Progenitor cell of endocrine pancreas (in vitro differentiated cells): ENCODE results near the gene NCS1. TPM values are rescaled to one million over a fixed set of nuclear protein-coding genes. Genes with fewer than 3 reads are reported as not detected.

Experiments used
- DNase-seq: peaks from one replicate; pipeline ENCODE4 v3.0.0; 2021; ENCODE audit warnings: low spot score; ENCODE audit not compliant: unreplicated experiment
- H3K27ac Mint-ChIP-seq: 2 replicates; pipeline ENCODE4 v1.8.0; 2021; ENCODE audit warnings: mild to moderate bottlenecking, moderate library complexity, mixed read lengths
- H3K27me3 Mint-ChIP-seq: 2 replicates; pipeline ENCODE4 v1.8.0; 2021; ENCODE audit warnings: mixed read lengths
- H3K36me3 Mint-ChIP-seq: 2 replicates; pipeline ENCODE4 v1.8.0; 2022; ENCODE audit warnings: mixed read lengths; ENCODE audit not compliant: insufficient read depth
- H3K4me1 Mint-ChIP-seq: 2 replicates; pipeline ENCODE4 v1.8.0; 2021; ENCODE audit warnings: low read depth, mixed read lengths
- H3K4me3 Mint-ChIP-seq: 2 replicates; pipeline ENCODE4 v1.8.0; 2021; ENCODE audit warnings: low read depth, mild to moderate bottlenecking, moderate library complexity, mixed read lengths
- H3K9me3 Mint-ChIP-seq: 2 replicates; pipeline ENCODE4 v1.8.0; 2021; ENCODE audit warnings: low read depth, mixed read lengths
- CTCF ChIP-seq: fragments of 200-600 bp; sonication (generic); IDR thresholded peaks from one replicate; pipeline ENCODE4 v1.5.0; 2021; ENCODE audit warnings: antibody characterized with exemption, mild to moderate bottlenecking; ENCODE audit not compliant: unreplicated experiment
- total RNA-seq: library from RNA; stranded (reverse); gene quantifications from 2 replicates; pipeline ENCODE4 v1.2.1, GENCODE V29; 2021

The NCS1 gene
- total RNA-seq, 1 donor from 2014 or later, result 29.0 TPM

GRCh38 chr9:130193531-130194377 lies 21.6 kb downstream of the NCS1 start:
- no peak for DNase-seq
- TF ChIP-seq CTCF, result no peak
- Mint-ChIP-seq H3K36me3 (no peaks in the 10 kb centered on the region), H3K27me3 (no peaks in the 10 kb centered on the region), H3K9me3 (no peaks in the 10 kb centered on the region), H3K4me3 (no peak overlapping the region), H3K27ac (no peak overlapping the region), H3K4me1 (peaks cover 14% of the 10 kb centered on the region)

- Mint-ChIP-seq H3K4me3 (no peak overlapping the region), H3K9me3 (no peaks in the 10 kb centered on the region), H3K4me1 (peaks cover 14% of the 10 kb centered on the region), H3K36me3 (no peaks in the 10 kb centered on the region), H3K27ac (peak overlapping the region; percentile 34), H3K27me3 (no peaks in the 10 kb centered on the region)
- no peak for DNase-seq
- no peak for TF ChIP-seq CTCF
Observed at GRCh38 chr9:130194378-130194932, 22.3 kb downstream of the NCS1 start.

GRCh38 chr9:130195638-130196037 lies 23.4 kb downstream of the NCS1 start:
- peaks cover 14% of the 10 kb centered on the region for H3K4me1 Mint-ChIP-seq
- H3K9me3 Mint-ChIP-seq, result no peaks in the 10 kb centered on the region
- no peak overlapping the region for H3K4me3 Mint-ChIP-seq
- H3K27me3 Mint-ChIP-seq, result no peaks in the 10 kb centered on the region
- no peak overlapping the region for H3K27ac Mint-ChIP-seq
- no peak for DNase-seq
- no peaks in the 10 kb centered on the region for H3K36me3 Mint-ChIP-seq
- no peak for TF ChIP-seq CTCF

- Mint-ChIP-seq H3K4me3 (no peak overlapping the region), H3K27ac (no peak overlapping the region), H3K36me3 (no peaks in the 10 kb centered on the region), H3K4me1 (peaks cover 16% of the 10 kb centered on the region), H3K9me3 (no peaks in the 10 kb centered on the region), H3K27me3 (no peaks in the 10 kb centered on the region)
- TF ChIP-seq CTCF, result no peak
- no peak for DNase-seq
Observed at GRCh38 chr9:130196643-130197042, 24.4 kb downstream of the NCS1 start.

GRCh38 chr9:130197386-130197785 lies 25.2 kb downstream of the NCS1 start:
- Mint-ChIP-seq H3K27me3 (no peaks in the 10 kb centered on the region), H3K4me1 (peaks cover 18% of the 10 kb centered on the region), H3K27ac (no peak overlapping the region)

More at GRCh38 chr9:130197386-130197785, 25.2 kb downstream of the NCS1 start:
- no peak for DNase-seq
- TF ChIP-seq CTCF, result no peak
- H3K36me3 Mint-ChIP-seq, result no peaks in the 10 kb centered on the region
- no peaks in the 10 kb centered on the region for H3K9me3 Mint-ChIP-seq
- H3K4me3 Mint-ChIP-seq, result no peak overlapping the region
